ENCODE data around the gene DNMT3A.

DNA sequence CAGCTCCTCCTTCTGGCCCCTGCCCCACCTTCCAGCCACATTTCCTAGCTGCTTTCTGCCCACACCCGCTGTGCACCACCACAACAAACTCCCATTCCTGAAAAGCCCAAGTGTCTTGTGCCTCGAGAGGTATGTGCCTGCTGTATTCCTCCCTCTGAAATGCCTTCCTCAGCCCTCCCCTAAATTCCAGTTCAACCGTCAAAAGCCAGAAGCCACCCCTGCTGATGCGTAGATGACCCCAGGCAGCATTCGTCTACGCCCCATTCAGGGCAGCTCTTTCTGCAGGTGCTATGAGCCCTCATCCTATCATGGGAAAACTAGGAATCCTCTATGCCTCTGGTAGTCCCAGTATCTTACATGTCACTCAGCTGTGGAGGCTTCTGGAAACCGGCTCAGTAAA is 71.7 kb downstream of the DNMT3A start:
- TF ChIP-seq TAF1 (IDR thresholded peaks at IDR 0.05; ENCODE audit: low read depth, low read length) (no peak), POLR2A (IDR thresholded peaks at IDR 0.05; ENCODE audit: low read depth, low read length) (no peak), POLR2AphosphoS5 (IDR thresholded peaks at IDR 0.05; ENCODE audit: low read depth, low read length) (no peak)

Measured in GM12891 (cell line).